Esophagus (tissue), 2 donors: ENCODE results near the gene SNCAIP. TPM values are rescaled to one million over a fixed set of nuclear protein-coding genes. Genes with fewer than 3 reads are reported as not detected.

Source experiments
- H3K27ac ChIP-seq, 2 donors: one replicate each; pipeline ENCODE4 v1.5.1; 2013; ENCODE audit warnings: low read depth in 2 of 2, mild to moderate bottlenecking in 2 of 2, inconsistent platforms in 1 of 2, low read length in 1 of 2, moderate library complexity in 1 of 2
- H3K27me3 ChIP-seq, 2 donors: one replicate each; pipeline ENCODE4 v1.6.1; 2013; ENCODE audit warnings: low read length in 2 of 2, control low read depth in 1 of 2, mild to moderate bottlenecking in 1 of 2; ENCODE audit not compliant: insufficient read depth in 2 of 2, control insufficient read depth in 1 of 2
- H3K36me3 ChIP-seq, 2 donors: one replicate each; pipeline ENCODE4 v1.6.1; 2013; ENCODE audit warnings: low read length in 1 of 2; ENCODE audit not compliant: control insufficient read depth in 2 of 2, insufficient read depth in 2 of 2
- H3K4me1 ChIP-seq, 2 donors: one replicate each; pipeline ENCODE4 v1.6.1; 2013; ENCODE audit warnings: low read length in 1 of 2; ENCODE audit not compliant: control insufficient read depth in 2 of 2, insufficient read depth in 2 of 2
- H3K4me3 ChIP-seq, 2 donors: one replicate each; pipeline ENCODE4 v1.5.1; 2013; ENCODE audit warnings: low read length in 2 of 2, mild to moderate bottlenecking in 2 of 2, low read depth in 1 of 2, moderate library complexity in 1 of 2
- H3K9me3 ChIP-seq, 2 donors: one replicate each; pipeline ENCODE4 v1.6.1; 2013; ENCODE audit warnings: mild to moderate bottlenecking in 2 of 2, low read depth in 1 of 2, low read length in 1 of 2, moderate library complexity in 1 of 2; ENCODE audit not compliant: control insufficient read depth in 2 of 2, insufficient read depth in 1 of 2
- WGBS, 2 donors: extraction: QIAGEN DNeasy Blood & Tissue Kit; methylation state at CpG; one replicate each; pipeline ENCODE4 v1.1.7; 2013; 5-methylcytosine and 5-hydroxymethylcytosine counted together
- polyA plus RNA-seq, 2 donors: library from polyadenylated mRNA; stranded (reverse); fragments of 200-250 nt; gene quantifications; one replicate each; pipeline ENCODE4 v1.2.3, GENCODE V29; 2013
- donor health status: healthy with polysubstance abuse.
- donor health status: Bipolar disorder and iron deficiency.

SNCAIP gene
- 1 to 10 TPM in 1 of 2 donors, under 1 TPM in 1; 0.80 to 1.2 TPM for polyA plus RNA-seq

DNA sequence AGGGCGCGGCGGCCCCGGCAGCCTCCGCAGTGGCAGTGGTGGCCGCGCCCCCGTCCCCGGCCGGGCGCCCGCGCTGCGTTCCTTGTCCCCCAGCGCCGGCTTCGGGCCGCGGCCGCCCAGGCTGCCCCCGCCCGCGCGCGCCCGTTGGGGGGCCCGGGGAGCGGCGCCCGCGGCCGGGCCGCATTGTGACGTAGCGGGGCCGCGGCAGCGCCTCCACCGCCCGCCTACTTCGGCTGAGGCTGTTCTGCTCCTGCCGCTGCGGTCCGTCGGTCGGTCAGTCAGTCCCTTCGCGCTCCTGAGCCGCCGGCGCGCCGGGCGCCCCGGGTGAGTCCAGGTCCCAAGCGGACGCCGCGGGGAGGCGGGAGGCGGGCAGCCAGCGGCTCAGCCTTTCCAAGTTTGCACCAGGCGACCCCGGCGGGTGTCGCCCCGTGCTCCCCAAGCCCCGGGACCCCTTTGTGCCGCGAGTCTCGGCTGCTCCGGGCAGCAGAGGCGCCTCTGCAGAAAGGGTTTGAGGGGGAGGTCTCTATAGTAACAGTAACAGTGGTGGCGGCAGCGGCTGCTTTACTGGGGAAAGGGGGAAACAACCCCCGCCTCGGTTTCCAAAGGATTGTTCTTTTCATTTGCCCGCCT lies at the start of gene SNCAIP:
Gene SNCAIP, plus strand, starts transcription at position 277 of the 630 bp plus-strand sequence. CDS start 78,898 bp downstream, outside the sequence.
- no peaks in the 10 kb centered on the region for H3K4me1 ChIP-seq
- peak within 1 kb of the TSS; percentile 64 to 69 for H3K4me3 ChIP-seq

DNA sequence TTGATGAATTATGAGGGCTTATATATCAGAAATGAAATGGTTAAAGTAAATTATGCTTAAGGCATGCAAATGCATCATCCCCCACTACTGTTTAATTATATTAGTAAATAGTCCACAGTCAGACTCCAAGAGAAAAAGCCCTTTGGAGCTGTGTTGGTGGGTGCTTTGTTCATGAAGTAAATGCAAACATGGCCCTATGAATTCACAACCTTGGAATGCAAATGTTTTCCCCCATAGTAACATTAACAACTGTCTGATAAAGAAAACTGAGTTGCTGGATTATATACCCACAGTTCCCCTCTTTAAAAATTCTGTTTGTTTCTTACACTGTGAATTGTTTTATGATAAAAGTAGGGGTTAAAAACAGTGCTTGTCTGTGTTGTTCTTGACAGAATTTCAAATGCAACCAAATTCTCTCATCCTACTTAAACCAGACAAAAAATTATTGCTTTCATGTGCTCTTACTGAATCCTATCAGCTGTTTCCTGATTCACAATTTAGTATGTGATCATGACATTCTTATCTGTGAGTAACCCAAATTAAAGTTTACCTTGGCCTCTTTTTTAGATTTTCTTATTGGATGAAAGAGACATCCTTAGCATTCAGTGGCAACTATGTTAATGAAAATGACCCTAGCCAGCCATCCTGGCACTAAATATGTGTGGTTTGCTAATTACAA lies 48.5 kb upstream of the SNCAIP start:
- Histone ChIP-seq H3K36me3 (no peaks in the 10 kb centered on the region), H3K4me1 (no peaks in the 10 kb centered on the region), H3K9me3 (peaks cover 0 to 2% of the 10 kb centered on the region in 2 donors), H3K4me3 (no peak overlapping the region), H3K27ac (no peak overlapping the region), H3K27me3 (no peaks in the 10 kb centered on the region)

More for the DNA sequence above, at the start of gene SNCAIP:
- peak within 1 kb of the TSS in 1 of 2 donors; percentile 34 for H3K27ac ChIP-seq
- H3K36me3 ChIP-seq: no peaks in the 10 kb centered on the region
- H3K27me3 ChIP-seq: no peaks in the 10 kb centered on the region
- 0 to 1% methylated on average over 43 to 78 of the region's 78 CpGs for WGBS, 2 donors
- no peaks in the 10 kb centered on the region for H3K9me3 ChIP-seq

DNA sequence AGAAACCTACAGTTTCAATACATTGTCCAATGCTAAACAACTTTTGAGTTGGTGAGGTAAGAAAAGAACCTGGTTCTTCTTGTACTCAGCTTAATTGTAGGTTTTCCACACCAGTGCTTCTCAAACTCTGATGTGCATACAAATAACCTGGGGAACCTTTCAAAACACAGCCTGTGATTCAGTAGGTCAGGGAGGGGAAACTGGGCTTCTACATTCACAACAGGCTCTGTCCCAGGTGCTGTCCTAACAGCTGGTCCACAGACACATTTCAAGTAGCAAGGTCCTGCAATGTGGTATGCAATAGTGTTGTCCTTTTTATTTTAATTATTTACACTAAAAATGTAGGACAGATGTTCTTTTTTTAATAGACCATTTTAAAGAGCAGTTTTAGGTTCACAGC lies 47.4 kb upstream of the SNCAIP start:
- no peaks in the 10 kb centered on the region for H3K36me3 ChIP-seq
- H3K27ac ChIP-seq: no peak overlapping the region
- H3K4me1 ChIP-seq: no peaks in the 10 kb centered on the region
- no peak overlapping the region for H3K4me3 ChIP-seq
- no peaks in the 10 kb centered on the region for H3K27me3 ChIP-seq
- peaks cover 0 to 2% of the 10 kb centered on the region in 2 donors for H3K9me3 ChIP-seq

DNA sequence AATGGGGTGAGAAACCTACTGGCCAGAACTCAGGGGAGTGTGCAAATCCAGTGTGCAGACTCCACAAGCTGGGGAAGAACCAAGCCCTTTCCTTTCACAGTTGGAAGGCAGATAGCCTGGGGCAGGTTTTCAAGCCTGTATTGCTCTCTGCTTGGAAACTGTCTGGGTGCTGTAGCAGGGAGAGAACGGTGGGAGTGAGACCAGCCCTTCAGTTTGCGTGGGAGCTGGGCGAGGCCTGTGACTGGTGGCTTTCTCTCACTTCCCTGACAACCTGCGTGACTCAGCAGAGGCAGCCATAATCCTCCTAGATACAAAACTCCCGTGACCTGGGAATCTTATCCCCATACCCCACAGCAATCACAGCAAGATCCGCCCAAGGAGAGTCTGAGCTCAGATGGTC lies 44.9 kb upstream of the SNCAIP start:
- Histone ChIP-seq H3K27me3 (no peaks in the 10 kb centered on the region), H3K27ac (no peak overlapping the region), H3K9me3 (no peaks in the 10 kb centered on the region), H3K4me3 (no peak overlapping the region), H3K36me3 (no peaks in the 10 kb centered on the region), H3K4me1 (no peaks in the 10 kb centered on the region)
- 72 to 74% methylated on average over 6 of the region's 6 CpGs for WGBS, 2 donors

DNA sequence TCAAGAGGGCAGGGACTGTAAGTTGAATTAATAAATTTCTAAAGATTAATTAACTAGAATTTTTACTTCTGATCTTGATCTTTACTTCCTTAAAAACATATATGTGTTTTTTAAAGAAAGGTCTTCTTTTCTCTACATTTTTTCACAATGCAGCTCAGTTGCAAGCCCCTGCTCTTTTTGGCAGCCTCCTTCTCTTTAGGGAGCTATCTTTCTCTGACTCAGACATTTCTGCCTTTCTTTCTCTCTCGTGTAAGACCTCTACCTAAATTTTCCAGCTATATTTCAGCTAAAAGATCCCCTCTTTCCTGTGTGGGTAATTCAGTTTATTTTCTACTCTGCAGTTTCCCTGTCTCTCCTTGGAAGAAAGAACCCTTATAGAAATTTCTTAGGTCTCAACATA lies 38.3 kb upstream of the SNCAIP start:
- H3K9me3 ChIP-seq: no peaks in the 10 kb centered on the region
- H3K4me3 ChIP-seq: no peak overlapping the region
- 60 to 62% methylated on average over 1 of the region's 1 CpG for WGBS, 2 donors
- no peaks in the 10 kb centered on the region for H3K27me3 ChIP-seq
- H3K36me3 ChIP-seq: no peaks in the 10 kb centered on the region
- no peaks in the 10 kb centered on the region for H3K4me1 ChIP-seq
- no peak overlapping the region for H3K27ac ChIP-seq

DNA sequence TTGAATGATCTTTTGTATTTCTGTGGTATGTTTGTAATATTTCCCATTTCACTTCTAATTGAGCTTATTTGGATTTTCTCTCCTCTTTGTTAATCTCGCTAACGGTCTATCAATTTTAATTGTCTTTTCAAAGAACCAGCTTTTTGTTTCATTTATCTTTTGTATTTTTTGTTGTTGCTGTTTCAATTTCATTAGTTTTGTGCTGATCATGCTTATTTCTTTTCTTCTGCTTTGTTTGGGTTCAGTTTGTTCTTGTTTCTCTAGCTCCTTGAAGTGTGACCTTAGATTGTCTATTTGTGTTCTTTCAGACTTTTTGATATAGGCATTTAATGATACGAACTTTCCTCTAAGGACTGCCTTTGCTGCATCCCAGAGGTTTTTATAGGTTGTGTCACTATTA lies 28.4 kb upstream of the SNCAIP start:
- Histone ChIP-seq H3K36me3 (no peaks in the 10 kb centered on the region), H3K4me1 (no peaks in the 10 kb centered on the region), H3K4me3 (no peak overlapping the region), H3K9me3 (peaks cover 2% of the 10 kb centered on the region in 2 donors), H3K27me3 (no peaks in the 10 kb centered on the region), H3K27ac (no peak overlapping the region)
- 90 to 97% methylated on average over 3 of the region's 3 CpGs for whole genome bisulfite sequencing, 2 donors

DNA sequence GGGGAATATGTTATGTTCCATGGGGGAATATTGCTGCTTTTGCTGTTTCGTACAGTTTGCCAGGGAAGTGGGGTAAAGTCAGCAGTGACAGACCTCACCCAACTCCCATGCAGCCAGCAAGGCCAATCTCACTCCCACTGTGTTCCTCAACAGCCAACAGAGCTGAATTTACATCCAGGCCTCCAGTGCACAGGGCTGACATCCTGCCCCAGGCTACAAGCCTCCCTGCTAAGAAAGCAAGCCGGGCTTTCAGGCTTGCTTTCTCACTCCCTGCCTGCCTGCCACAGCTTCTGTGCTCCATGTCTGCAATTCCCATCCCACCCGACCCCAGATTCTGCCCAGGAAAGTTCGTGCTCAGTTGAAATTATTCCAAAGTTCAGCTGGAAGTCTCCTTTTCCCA lies 25.5 kb upstream of the SNCAIP start:
- H3K9me3 ChIP-seq: peaks cover 2% of the 10 kb centered on the region in 2 donors
- H3K4me1 ChIP-seq: no peaks in the 10 kb centered on the region
- H3K27me3 ChIP-seq: no peaks in the 10 kb centered on the region
- WGBS, 2 donors: 73% methylated on average over 4 of the region's 4 CpGs
- H3K27ac ChIP-seq: no peak overlapping the region
- no peaks in the 10 kb centered on the region for H3K36me3 ChIP-seq
- no peak overlapping the region for H3K4me3 ChIP-seq

DNA sequence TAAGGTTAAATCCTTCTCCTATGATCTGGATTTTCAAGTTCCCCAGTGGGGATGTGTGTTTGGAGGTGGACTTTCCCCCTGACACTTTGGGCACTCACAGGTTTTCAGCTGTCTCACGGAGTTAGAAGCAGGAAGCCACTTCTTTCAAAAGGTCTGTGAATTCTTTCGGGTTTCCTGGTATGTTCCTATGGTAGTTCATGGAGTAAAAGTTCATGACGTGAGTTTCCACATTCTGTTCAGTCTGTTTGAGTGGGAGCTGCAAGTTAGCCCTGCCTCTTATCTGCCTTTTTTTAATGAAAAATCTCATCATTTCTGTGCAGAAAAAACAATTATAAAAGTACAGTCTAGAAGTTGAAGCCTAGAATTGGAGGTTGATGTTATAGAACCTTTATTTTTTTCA lies 24.9 kb upstream of the SNCAIP start:
- Histone ChIP-seq H3K36me3 (no peaks in the 10 kb centered on the region), H3K4me3 (no peak overlapping the region), H3K27ac (no peak overlapping the region), H3K9me3 (peaks cover 2% of the 10 kb centered on the region in 2 donors), H3K27me3 (no peaks in the 10 kb centered on the region), H3K4me1 (no peaks in the 10 kb centered on the region)
- WGBS, 2 donors: 60 to 71% methylated on average over 3 of the region's 3 CpGs

DNA sequence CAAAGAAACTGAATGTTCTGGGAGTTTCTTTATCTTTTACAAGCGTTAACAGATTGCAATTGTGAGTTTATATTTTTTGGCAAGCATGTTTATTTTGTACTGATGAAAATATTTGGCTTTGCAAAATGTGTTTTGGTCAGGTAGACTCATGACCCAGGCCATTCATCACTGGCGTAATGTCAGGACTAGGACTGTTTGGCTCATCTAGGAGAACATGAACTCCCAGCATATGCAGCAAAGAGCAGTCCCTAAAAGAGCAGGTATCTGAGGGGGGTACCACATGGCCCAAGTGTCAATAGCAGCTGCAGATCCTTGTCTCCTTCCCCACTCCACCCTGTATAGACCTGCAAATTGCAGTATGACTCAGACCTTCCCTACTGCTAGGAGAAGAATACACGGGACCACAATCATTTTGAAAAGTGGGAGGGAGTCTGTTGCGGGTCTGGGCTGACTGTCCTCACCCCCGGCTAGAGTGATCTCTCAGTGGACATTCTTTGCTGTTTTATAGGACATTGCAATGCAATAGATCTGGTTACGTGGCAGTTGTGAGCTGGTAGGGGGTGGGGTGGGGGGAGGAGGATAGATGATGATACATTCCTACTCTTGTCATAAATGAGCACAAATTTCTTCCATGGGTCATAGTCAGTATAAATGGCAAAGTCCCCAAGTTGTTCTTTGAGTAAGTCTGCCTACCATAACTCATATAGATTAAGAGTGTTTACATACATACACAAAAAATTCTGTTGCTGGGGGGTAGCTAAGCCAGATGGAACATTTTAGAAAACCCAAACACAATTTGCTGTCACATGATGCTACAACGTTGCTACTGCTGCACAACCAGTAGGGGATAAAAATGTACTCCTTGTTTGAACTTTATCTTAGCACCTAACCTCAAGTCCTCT lies 20.8 kb upstream of the SNCAIP start:
- no peaks in the 10 kb centered on the region for H3K4me1 ChIP-seq
- no peak overlapping the region for H3K4me3 ChIP-seq
- H3K27me3 ChIP-seq: no peaks in the 10 kb centered on the region
- no peaks in the 10 kb centered on the region for H3K36me3 ChIP-seq
- peaks cover 0 to under 1% of the 10 kb centered on the region in 2 donors for H3K9me3 ChIP-seq
- 66 to 76% methylated on average over 7 of the region's 7 CpGs for WGBS, 2 donors
- H3K27ac ChIP-seq: no peak overlapping the region
